Thymus (tissue), 11 donors: ENCODE results near the gene TPCN1. TPM values are rescaled to one million over a fixed set of nuclear protein-coding genes. Genes with fewer than 3 reads are reported as not detected.

Experiments
- DNase-seq, 9 donors: peaks; one replicate each; pipeline ENCODE4 v3.0.0-alpha.2; 2013; ENCODE audit warnings: low spot score in 9 of 9, low read depth in 6 of 9, missing footprints in 1 of 9
- H3K27ac ChIP-seq, 2 donors: one replicate each; pipeline ENCODE4 v1.5.1; 2013; ENCODE audit warnings: control low read depth in 1 of 2, low read depth in 1 of 2, low read length in 1 of 2, mild to moderate bottlenecking in 1 of 2, moderate library complexity in 1 of 2
- H3K27me3 ChIP-seq, 2 donors: one replicate each; pipeline ENCODE4 v1.5.1; 2013; ENCODE audit warnings: low read length in 1 of 2; ENCODE audit not compliant: control insufficient read depth in 2 of 2, insufficient read depth in 1 of 2
- H3K36me3 ChIP-seq, 2 donors: one replicate each; pipeline ENCODE4 v1.5.1; 2013; ENCODE audit warnings: low read length in 1 of 2, mild to moderate bottlenecking in 1 of 2, moderate library complexity in 1 of 2; ENCODE audit not compliant: control insufficient read depth in 2 of 2, insufficient read depth in 2 of 2
- H3K4me1 ChIP-seq, 2 donors: one replicate each; pipeline ENCODE4 v1.5.1; 2013; ENCODE audit warnings: low read length in 2 of 2; ENCODE audit not compliant: control insufficient read depth in 2 of 2, insufficient read depth in 2 of 2
- H3K4me3 ChIP-seq, 2 donors: one replicate each; pipeline ENCODE4 v1.5.1; 2013; ENCODE audit warnings: low read length in 2 of 2, control low read depth in 1 of 2, mild to moderate bottlenecking in 1 of 2
- H3K9me3 ChIP-seq, 2 donors: one replicate each; pipeline ENCODE4 v1.5.1; 2013; ENCODE audit warnings: low read length in 1 of 2, mild to moderate bottlenecking in 1 of 2; ENCODE audit not compliant: control insufficient read depth in 2 of 2, insufficient read depth in 1 of 2
- WGBS: extraction: QIAGEN DNeasy Blood & Tissue Kit; methylation state at CpG from one replicate; pipeline ENCODE4 v1.1.7; 2013; 5-methylcytosine and 5-hydroxymethylcytosine counted together
- polyA plus RNA-seq: library from polyadenylated mRNA; stranded (reverse); fragments of 200-250 nt; gene quantifications from one replicate; pipeline ENCODE4 v1.2.3, GENCODE V29; 2013
- total RNA-seq: library from RNA; stranded (reverse); fragments of 120-200 nt; gene quantifications from one replicate; pipeline ENCODE4 v1.2.4, GENCODE V29; 2013
- donor health status: healthy.

The TPCN1 gene
- total and polyA plus RNA-seq, 2 donors, result 4.2 to 16.7 TPM

- peak in 8 of 9 donors; percentile 44 to 86 (median 72) for DNase-seq
- Histone ChIP-seq H3K36me3 (peaks cover 26 to 29% of the 10 kb centered on the region in 2 donors), H3K27me3 (no peaks in the 10 kb centered on the region), H3K27ac (peak within 1 kb of the TSS; percentile 62 to 85), H3K9me3 (no peaks in the 10 kb centered on the region), H3K4me1 (peaks cover 11 to 18% of the 10 kb centered on the region in 2 donors), H3K4me3 (peak within 1 kb of the TSS; percentile 71 to 80)
- WGBS, result 1% methylated on average over 62 of the region's 62 CpGs
Observed at GRCh38 chr12:113334786-113335539, 113.7 kb downstream of the TPCN1 start, which contains the start of gene SLC8B1. Gene SLC8B1 (minus strand): TSS chr12:113335109. CDS start chr12:113332878, 2,231 bp downstream.

- H3K4me3 ChIP-seq, result no peak overlapping the region
- no peak overlapping the region for H3K27ac ChIP-seq
- H3K4me1 ChIP-seq, result peaks cover 0 to 4% of the 10 kb centered on the region in 2 donors
- no peaks in the 10 kb centered on the region for H3K9me3 ChIP-seq
- no peak for DNase-seq
- H3K36me3 ChIP-seq, result no peaks in the 10 kb centered on the region
- WGBS, result over 99% methylated on average over 5 of the region's 5 CpGs
- no peaks in the 10 kb centered on the region for H3K27me3 ChIP-seq
Observed at GRCh38 chr12:113339540-113339939, 118.3 kb downstream of the TPCN1 start.

- Histone ChIP-seq H3K27me3 (no peaks in the 10 kb centered on the region), H3K27ac (no peak overlapping the region), H3K9me3 (no peaks in the 10 kb centered on the region), H3K4me1 (peaks cover 0 to 3% of the 10 kb centered on the region in 2 donors), H3K36me3 (no peaks in the 10 kb centered on the region), H3K4me3 (no peak overlapping the region)
- no peak for DNase-seq
- WGBS, result 96% methylated on average over 3 of the region's 3 CpGs
Observed at GRCh38 chr12:113340061-113340460, 118.8 kb downstream of the TPCN1 start.

GRCh38 chr12:113341535-113341934 lies 120.3 kb downstream of the TPCN1 start:
- H3K27me3 ChIP-seq, result no peaks in the 10 kb centered on the region
- H3K4me3 ChIP-seq, result no peak overlapping the region
- no peak for DNase-seq
- 91% methylated on average over 6 of the region's 6 CpGs for WGBS
- H3K36me3 ChIP-seq, result no peaks in the 10 kb centered on the region
- no peak overlapping the region for H3K27ac ChIP-seq
- H3K9me3 ChIP-seq, result no peaks in the 10 kb centered on the region
- H3K4me1 ChIP-seq, result no peaks in the 10 kb centered on the region

GRCh38 chr12:113345318-113345717 lies 124.1 kb downstream of the TPCN1 start:
- Histone ChIP-seq H3K9me3 (no peaks in the 10 kb centered on the region), H3K4me1 (no peaks in the 10 kb centered on the region), H3K27ac (no peak overlapping the region), H3K36me3 (no peaks in the 10 kb centered on the region), H3K4me3 (no peak overlapping the region), H3K27me3 (peaks cover 0 to 9% of the 10 kb centered on the region in 2 donors)
- DNase-seq, result no peak
- 98% methylated on average over 6 of the region's 6 CpGs for WGBS

- H3K27ac ChIP-seq, result no peak overlapping the region
- peaks cover 0 to 12% of the 10 kb centered on the region in 2 donors for H3K27me3 ChIP-seq
- 95% methylated on average over 5 of the region's 5 CpGs for whole genome bisulfite sequencing
- DNase-seq, result no peak
- H3K4me3 ChIP-seq, result no peak overlapping the region
- H3K4me1 ChIP-seq, result no peaks in the 10 kb centered on the region
- no peaks in the 10 kb centered on the region for H3K36me3 ChIP-seq
- H3K9me3 ChIP-seq, result no peaks in the 10 kb centered on the region
Observed at GRCh38 chr12:113346353-113346752, 125.1 kb downstream of the TPCN1 start.

GRCh38 chr12:113347107-113347506 lies 125.8 kb downstream of the TPCN1 start:
- 98% methylated on average over 3 of the region's 3 CpGs for whole genome bisulfite sequencing
- Histone ChIP-seq H3K4me1 (no peaks in the 10 kb centered on the region), H3K4me3 (no peak overlapping the region), H3K9me3 (no peaks in the 10 kb centered on the region), H3K27me3 (peaks cover 0 to 15% of the 10 kb centered on the region in 2 donors), H3K36me3 (no peaks in the 10 kb centered on the region), H3K27ac (no peak overlapping the region)
- DNase-seq, result no peak

- Histone ChIP-seq H3K9me3 (no peaks in the 10 kb centered on the region), H3K27ac (no peak overlapping the region), H3K4me3 (no peak overlapping the region), H3K36me3 (no peaks in the 10 kb centered on the region), H3K4me1 (no peaks in the 10 kb centered on the region), H3K27me3 (peaks cover 0 to 18% of the 10 kb centered on the region in 2 donors)
- no peak for DNase-seq
- WGBS, result 95% methylated on average over 2 of the region's 2 CpGs
Observed at GRCh38 chr12:113347892-113348291, 126.6 kb downstream of the TPCN1 start.
